Esophagus muscularis mucosa (tissue), 3 donors: ENCODE results near the gene RNFT2.

Experiments
- CTCF ChIP-seq, 3 experiments: fragments of 200-600 bp in 2 of 3; fragments of 450-650 bp in 1 of 3; sonication (generic) in 2 of 3; IDR thresholded peaks; one replicate each; pipeline ENCODE4 v1.5.1; 2017 to 2019; ENCODE audit warnings: antibody characterized with exemption in 3 of 3, mild to moderate bottlenecking in 2 of 3, moderate library complexity in 1 of 3
- POLR2A ChIP-seq: fragments of 450-650 bp; IDR thresholded peaks from one replicate; pipeline ENCODE4 v1.6.1; 2017; ENCODE audit warnings: antibody characterized with exemption, moderate library complexity, mild to moderate bottlenecking, low read depth

- TF ChIP-seq CTCF (IDR thresholded peaks at IDR 0.05) (no peak), POLR2A (no peak)
Measured at GRCh38 chr12:116697716-116698115, 40.4 kb upstream of the RNFT2 start.
